Body of pancreas (tissue), 4 donors: Measurements from ENCODE around the gene FOXP1. TPM values are rescaled to one million over a fixed set of nuclear protein-coding genes. Genes with fewer than 3 reads are reported as not detected.
A peak's percentile ranks its signal among the peaks of the same experiment; 100 is the strongest.

Experiments used
- ATAC-seq: fragments of 150-250 bp; one replicate; pipeline ENCODE4 v1.9.1; 2016
- DNase-seq, 4 donors: peaks; one replicate each; pipeline ENCODE4 v3.0.0-alpha.2; 2019
- H3K27ac ChIP-seq, 4 donors: fragments of 200-600 bp; sonication (generic); 1 replicate in 3 of 4; 2 replicates in 1 of 4; pipeline versions ENCODE4 v1.5.1 to v1.6.1; 2016 to 2019; ENCODE audit warnings: mild to moderate bottlenecking in 1 of 4, mixed read lengths in 1 of 4, moderate library complexity in 1 of 4
- H3K27me3 ChIP-seq, 2 donors: fragments of 200-600 bp; sonication (generic); one replicate each; pipeline ENCODE4 v1.6.0; 2016; ENCODE audit warnings: mild to moderate bottlenecking in 1 of 2
- H3K36me3 ChIP-seq, 2 donors: fragments of 200-600 bp; sonication (generic); replicated peaks in 1 of 2; 2 replicates each; pipeline ENCODE4 v1.5.1; 2016; ENCODE audit warnings: low read depth in 2 of 2; ENCODE audit not compliant: insufficient read depth in 1 of 2
- H3K4me1 ChIP-seq: fragments of 200-600 bp; sonication (generic); one replicate; pipeline ENCODE4 v1.6.0; 2016
- H3K4me3 ChIP-seq, 2 donors: fragments of 200-600 bp; sonication (generic); 1 replicate in 1 of 2; 2 replicates in 1 of 2; pipeline ENCODE4 v1.5.1; 2016 to 2019
- H3K9me3 ChIP-seq, 3 donors: fragments of 200-600 bp; sonication (generic); 1 replicate in 2 of 3; 2 replicates in 1 of 3; pipeline ENCODE4 v1.5.1; 2016
- POLR2A ChIP-seq, 3 donors: fragments of 450-650 bp; IDR thresholded peaks; one replicate each; pipeline ENCODE4 v1.6.1; 2016; ENCODE audit warnings: antibody characterized with exemption in 3 of 3, mild to moderate bottlenecking in 2 of 3
- WGBS, 2 donors: methylation state at CpG; one replicate each; pipeline ENCODE4 v1.1.5; 2017; 5-methylcytosine and 5-hydroxymethylcytosine counted together
- intact Hi-C: fragments of 100-400 bp; cut with DNase I; formaldehyde crosslinking; loops from one replicate; pipeline ENCODE4 v1.15.1; 2023
- total RNA-seq, 2 donors: library from RNA; depleted of rRNA; stranded (reverse); fragments of >200 nt; gene quantifications; one replicate each; pipeline ENCODE4 v1.1.0, GENCODE V29; 2016
- TF ChIP-seq, protein P1 (sequence below), 7 experiments: fragments of 450-650 bp in 4 of 7; fragments of 200-600 bp in 3 of 7; sonication (generic) in 3 of 7; IDR thresholded peaks; one replicate each; pipeline ENCODE4 v1.5.1; 2016 to 2019; ENCODE audit warnings: antibody characterized with exemption in 7 of 7

Gene FOXP1
- total RNA-seq, 2 donors from 2014 or later = 85.7 to 86.1 TPM

DNA sequence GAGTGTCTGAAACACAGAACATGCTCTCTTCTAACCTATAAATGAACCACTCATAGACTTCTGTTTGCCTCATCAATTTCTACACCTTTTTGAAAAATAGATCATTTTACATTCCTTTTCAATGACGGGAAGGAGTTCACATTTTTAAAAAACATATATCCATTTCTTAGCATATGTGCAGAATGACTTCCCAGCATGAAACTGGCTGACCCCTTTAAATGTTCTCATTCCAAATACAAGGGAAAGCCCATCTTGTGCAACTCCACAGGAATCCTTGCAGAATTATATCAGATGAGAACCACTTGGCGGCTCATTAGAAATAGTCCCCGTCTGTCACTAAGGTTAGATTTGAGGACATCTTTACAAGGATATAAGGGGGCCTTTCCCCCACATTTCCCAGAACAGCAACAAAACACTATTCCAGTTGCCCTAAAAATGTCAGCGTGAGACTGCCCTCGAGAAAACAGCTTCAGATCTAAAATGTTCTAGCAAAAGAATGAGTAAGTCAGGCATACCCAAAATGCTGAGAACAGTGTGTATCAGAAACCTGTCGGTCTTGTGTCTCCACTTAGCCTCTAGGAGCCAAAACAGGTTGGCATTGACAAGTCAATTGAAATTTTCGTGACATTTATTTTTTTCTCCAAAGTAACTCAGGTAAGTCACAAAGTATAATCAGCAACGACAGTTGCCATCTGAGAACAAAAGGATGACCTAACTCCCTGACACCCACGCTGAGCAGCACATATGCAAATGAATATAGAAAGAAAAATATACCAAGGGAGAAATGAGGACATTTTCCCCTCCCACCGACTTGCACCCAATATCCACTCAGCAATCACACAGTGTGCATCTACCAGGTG, 63.1 kb downstream of the FOXP1 start:
- no peaks in the 10 kb centered on the region for H3K4me1 ChIP-seq
- 88 to 90% methylated on average over 10 of the region's 10 CpGs for WGBS, 2 donors

DNA sequence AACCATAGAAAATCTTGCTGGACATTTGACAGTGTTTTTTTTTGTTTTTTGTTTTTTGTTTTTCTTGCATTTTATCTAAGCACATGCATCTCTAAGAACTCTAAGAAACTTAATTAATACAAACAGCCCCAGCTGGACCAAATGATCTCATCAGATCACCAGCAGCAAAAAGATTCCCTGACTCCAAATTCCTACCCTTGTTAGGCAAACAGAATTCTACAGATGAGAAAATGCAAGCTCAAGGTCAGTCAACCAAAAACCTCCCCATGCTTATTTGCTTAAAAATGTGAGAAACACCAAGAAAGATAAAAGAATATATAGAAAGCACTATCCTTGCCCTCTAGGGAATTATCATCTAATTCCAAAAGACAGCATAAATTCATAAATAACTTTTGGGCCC, 65.4 kb downstream of the FOXP1 start:
- Histone ChIP-seq H3K9me3 (no peaks in the 10 kb centered on the region), H3K4me3 (no peak overlapping the region), H3K36me3 (no peaks in the 10 kb centered on the region), H3K27ac (no peak overlapping the region), H3K4me1 (no peaks in the 10 kb centered on the region), H3K27me3 (no peaks in the 10 kb centered on the region)
- intact Hi-C loops = no loop called here
- TF ChIP-seq, protein P1, sequence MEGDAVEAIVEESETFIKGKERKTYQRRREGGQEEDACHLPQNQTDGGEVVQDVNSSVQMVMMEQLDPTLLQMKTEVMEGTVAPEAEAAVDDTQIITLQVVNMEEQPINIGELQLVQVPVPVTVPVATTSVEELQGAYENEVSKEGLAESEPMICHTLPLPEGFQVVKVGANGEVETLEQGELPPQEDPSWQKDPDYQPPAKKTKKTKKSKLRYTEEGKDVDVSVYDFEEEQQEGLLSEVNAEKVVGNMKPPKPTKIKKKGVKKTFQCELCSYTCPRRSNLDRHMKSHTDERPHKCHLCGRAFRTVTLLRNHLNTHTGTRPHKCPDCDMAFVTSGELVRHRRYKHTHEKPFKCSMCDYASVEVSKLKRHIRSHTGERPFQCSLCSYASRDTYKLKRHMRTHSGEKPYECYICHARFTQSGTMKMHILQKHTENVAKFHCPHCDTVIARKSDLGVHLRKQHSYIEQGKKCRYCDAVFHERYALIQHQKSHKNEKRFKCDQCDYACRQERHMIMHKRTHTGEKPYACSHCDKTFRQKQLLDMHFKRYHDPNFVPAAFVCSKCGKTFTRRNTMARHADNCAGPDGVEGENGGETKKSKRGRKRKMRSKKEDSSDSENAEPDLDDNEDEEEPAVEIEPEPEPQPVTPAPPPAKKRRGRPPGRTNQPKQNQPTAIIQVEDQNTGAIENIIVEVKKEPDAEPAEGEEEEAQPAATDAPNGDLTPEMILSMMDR (IDR thresholded peaks at IDR 0.05) = no peak
- no peak for TF ChIP-seq POLR2A (IDR thresholded peaks at IDR 0.05)
- no peak for DNase-seq
- no peak for ATAC-seq

More for the DNA sequence above, 63.1 kb downstream of the FOXP1 start:
- H3K9me3 ChIP-seq = no peaks in the 10 kb centered on the region
- no peaks in the 10 kb centered on the region for H3K27me3 ChIP-seq
- H3K36me3 ChIP-seq = no peaks in the 10 kb centered on the region
- intact Hi-C loops = no loop called here
- TF ChIP-seq, protein P1 (IDR thresholded peaks at IDR 0.05) = no peak
- no peak for TF ChIP-seq POLR2A (IDR thresholded peaks at IDR 0.05)
- ATAC-seq = no peak
- no peak for DNase-seq
- H3K4me3 ChIP-seq = no peak overlapping the region
- H3K27ac ChIP-seq = no peak overlapping the region

DNA sequence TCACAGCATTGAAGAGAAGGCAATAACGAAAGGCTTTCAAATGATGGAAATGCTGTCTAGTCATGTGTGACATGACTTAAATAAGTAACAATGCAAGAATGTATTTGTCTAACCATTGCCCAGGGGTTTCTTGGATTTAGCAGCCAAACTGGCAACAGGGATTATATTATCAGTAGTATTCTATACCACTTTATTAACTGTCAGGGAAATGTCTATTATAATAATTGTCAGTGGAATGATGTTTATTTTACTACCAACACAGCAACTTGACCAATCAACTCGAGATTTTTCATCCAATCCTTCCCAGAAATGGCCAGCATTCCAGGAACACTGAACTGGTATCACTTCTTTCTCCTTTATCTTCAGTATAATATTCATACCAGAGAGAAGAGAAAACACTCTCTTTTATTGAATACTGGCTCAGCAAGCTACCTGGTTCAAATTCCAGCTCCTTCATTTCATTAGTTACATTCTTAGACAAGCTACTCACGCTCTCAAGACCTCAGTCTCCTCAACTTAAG, 66.2 kb downstream of the FOXP1 start:
- 79 to 88% methylated on average over 3 of the region's 3 CpGs for WGBS, 2 donors
- intact Hi-C loops = no loop called here
- ATAC-seq (no peak), DNase-seq (no peak)
- Histone ChIP-seq H3K27ac (no peak overlapping the region), H3K4me3 (no peak overlapping the region), H3K4me1 (no peaks in the 10 kb centered on the region), H3K36me3 (no peaks in the 10 kb centered on the region), H3K27me3 (no peaks in the 10 kb centered on the region), H3K9me3 (no peaks in the 10 kb centered on the region)
- TF ChIP-seq POLR2A (IDR thresholded peaks at IDR 0.05) = no peak
- TF ChIP-seq, protein P1 (IDR thresholded peaks at IDR 0.05) = no peak

DNA sequence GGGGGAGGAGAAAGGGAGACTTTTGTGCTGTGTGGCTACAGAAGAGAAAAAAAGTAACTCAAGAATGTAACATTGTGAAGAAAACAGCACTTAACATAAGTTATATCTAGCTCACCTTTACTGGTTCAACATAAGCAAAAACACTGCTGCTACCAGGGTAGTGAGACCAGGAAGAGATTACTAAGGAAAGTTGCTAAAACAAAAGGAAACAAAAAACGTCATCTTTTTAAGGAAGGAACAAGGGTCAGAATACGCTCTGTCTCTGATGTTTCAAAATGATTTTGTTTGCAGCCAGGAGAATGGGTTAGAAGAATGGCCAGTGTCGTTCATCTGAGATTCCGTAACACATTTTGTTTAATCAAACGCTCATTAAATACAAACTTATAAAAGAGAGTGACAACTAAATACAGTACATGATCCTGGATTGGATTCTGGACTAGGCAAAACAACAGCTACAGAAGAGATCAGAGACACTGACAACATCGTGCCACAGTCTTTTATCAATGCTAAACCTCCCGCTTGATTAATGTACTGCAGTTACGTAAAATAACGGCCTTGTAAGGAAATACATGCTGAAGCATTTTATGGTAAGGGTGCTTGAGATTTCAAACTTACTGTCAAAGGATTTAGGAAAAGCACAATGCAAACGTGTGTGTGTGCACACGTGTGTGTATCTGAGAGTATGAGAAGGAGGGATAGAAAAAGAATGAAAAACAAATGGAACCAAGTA, 67.7 kb downstream of the FOXP1 start:
- 67 to 72% methylated on average over 11 of the region's 11 CpGs for WGBS, 2 donors
- no peak overlapping the region for H3K27ac ChIP-seq
- H3K4me3 ChIP-seq = no peak overlapping the region
- H3K4me1 ChIP-seq = peaks cover 11% of the 10 kb centered on the region
- TF ChIP-seq, protein P1 (IDR thresholded peaks at IDR 0.05) = no peak
- no peak for TF ChIP-seq POLR2A (IDR thresholded peaks at IDR 0.05)
- ATAC-seq = peak; percentile 35
- H3K9me3 ChIP-seq = no peaks in the 10 kb centered on the region
- DNase-seq = no peak
- intact Hi-C loops = no loop called here
- H3K36me3 ChIP-seq = no peaks in the 10 kb centered on the region
- H3K27me3 ChIP-seq = no peaks in the 10 kb centered on the region
